A549 treated with dexamethasone at 1 μM for 4 hours (cell line): ENCODE measurements around the gene CEP83. TPM values are rescaled to one million over a fixed set of nuclear protein-coding genes. Genes with fewer than 3 reads are reported as not detected.

ENCODE experiments used
- total RNA-seq: library from RNA; stranded (reverse); fragments of 200-300 nt; extraction: Qiagen RNA extraction; gene quantifications from 5 replicates; pipeline ENCODE4 v1.2.3, GENCODE V29; 2022

Gene CEP83, protein sequence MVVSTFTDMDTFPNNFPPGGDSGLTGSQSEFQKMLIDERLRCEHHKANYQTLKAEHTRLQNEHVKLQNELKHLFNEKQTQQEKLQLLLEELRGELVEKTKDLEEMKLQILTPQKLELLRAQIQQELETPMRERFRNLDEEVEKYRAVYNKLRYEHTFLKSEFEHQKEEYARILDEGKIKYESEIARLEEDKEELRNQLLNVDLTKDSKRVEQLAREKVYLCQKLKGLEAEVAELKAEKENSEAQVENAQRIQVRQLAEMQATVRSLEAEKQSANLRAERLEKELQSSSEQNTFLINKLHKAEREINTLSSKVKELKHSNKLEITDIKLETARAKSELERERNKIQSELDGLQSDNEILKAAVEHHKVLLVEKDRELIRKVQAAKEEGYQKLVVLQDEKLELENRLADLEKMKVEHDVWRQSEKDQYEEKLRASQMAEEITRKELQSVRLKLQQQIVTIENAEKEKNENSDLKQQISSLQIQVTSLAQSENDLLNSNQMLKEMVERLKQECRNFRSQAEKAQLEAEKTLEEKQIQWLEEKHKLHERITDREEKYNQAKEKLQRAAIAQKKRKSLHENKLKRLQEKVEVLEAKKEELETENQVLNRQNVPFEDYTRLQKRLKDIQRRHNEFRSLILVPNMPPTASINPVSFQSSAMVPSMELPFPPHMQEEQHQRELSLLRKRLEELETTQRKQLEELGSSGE
- 6.9 to 8.6 TPM (median 8.1 TPM) in 5 replicates for total RNA-seq

DNA sequence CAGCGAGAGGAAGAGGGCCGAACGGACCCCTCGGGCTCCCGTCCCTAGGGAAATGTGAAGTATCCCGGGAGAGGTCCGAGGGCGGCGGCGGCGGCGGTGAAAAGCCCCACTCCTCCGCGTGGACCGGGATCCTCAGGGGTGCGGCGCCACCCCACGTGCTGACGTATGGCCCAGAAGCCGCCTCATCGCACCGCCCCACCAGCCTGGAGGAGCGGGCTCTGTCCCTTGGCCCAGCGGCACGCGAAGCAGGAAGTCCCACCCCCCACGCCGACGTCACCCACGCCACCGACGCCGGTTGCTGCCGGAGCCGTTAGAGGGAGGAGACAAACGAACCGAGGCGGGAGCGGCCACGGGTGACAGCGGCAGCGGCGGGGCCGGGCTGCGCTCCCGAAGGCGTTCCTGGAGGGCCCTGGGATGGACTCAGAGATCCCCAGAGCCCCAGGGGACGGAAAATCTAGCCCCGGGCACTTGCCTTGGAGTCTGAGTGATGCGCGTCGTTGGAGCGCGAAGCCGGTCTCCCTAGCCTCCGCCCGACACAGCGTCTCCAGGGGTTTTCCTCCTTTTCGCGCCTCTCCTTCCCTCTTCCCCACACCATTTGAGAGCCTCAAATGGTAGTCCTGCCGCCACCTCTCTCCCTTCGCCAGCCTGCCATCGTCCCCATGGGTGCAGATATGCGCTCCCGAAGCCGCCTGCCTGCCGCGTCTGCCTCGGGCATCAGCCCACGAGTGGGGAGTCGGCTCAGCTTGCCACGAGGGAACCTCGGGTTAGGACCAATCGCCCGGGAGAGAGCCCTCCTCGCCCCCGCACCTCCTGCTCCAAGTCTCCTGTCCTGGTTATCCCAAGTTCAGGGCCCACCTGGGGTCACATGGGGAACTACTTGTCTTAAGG, at the start of gene CEP83:
Gene CEP83 (minus strand): TSS at position 140 of the 888 bp plus-strand sequence. CDS start 47,377 bp downstream, outside the sequence.

Other genes starting within 250 kb of the CEP83 start
- gene TMCC3, start 190.7 kb upstream of the CEP83 start, total RNA-seq, result 1.2 to 1.8 TPM (median 1.4 TPM) in 5 replicates